H1 (cell line): ENCODE data around the gene NKX2-4. TPM values are rescaled to one million over a fixed set of nuclear protein-coding genes. Genes with fewer than 3 reads are reported as not detected.

Experiments used
- CTCF ChIA-PET: fragments of 300-600 bp; sonication (Branson Sonifier 250); formaldehyde crosslinking; loops from one replicate; lab custom pipeline; 2021; ENCODE audit not compliant: partially characterized antibody; lab: Charles Lee
- POLR2A ChIA-PET: fragments of 300-600 bp; sonication (Branson Sonifier 250); formaldehyde crosslinking; loops from one replicate; lab custom pipeline; 2021; ENCODE audit warnings: inconsistent platforms; ENCODE audit not compliant: partially characterized antibody; lab: Charles Lee
- DNase-seq, 2 experiments: peaks; one replicate each; pipeline versions ENCODE4 v3.0.0 to v3.0.0-alpha.2; 2010 to 2022; ENCODE audit warnings: low spot score in 2 of 2, low read depth in 1 of 2, mixed read lengths in 1 of 2
- FAIRE-seq: peaks from 2 replicates; lab custom pipeline; 2011; peaks lifted over from hg19 to GRCh38; lab: Jason Lieb, UNC
- H2AFZ ChIP-seq: 2 replicates; pipeline ENCODE4 v1.8.1; 2012; ENCODE audit warnings: low read length, inconsistent platforms
- H2AK5ac ChIP-seq: 2 replicates; pipeline ENCODE4 v1.6.1; 2013; ENCODE audit warnings: low read depth, low read length
- H2BK120ac ChIP-seq: replicated peaks from 2 replicates; pipeline ENCODE3; 2013; ENCODE audit warnings: low read depth, low read length, inconsistent platforms
- H2BK12ac ChIP-seq: 2 replicates; pipeline ENCODE4 v1.6.1; 2013; ENCODE audit warnings: low read depth, low read length
- H2BK15ac ChIP-seq: 2 replicates; pipeline ENCODE4 v1.6.1; 2013; ENCODE audit warnings: low read length
- H2BK20ac ChIP-seq: 2 replicates; pipeline ENCODE4 v1.6.1; 2013; ENCODE audit warnings: low read length
- H2BK5ac ChIP-seq: 2 replicates; pipeline ENCODE4 v1.6.1; 2013; ENCODE audit warnings: low read depth, low read length
- H3K14ac ChIP-seq: 2 replicates; pipeline ENCODE4 v1.6.1; 2013; ENCODE audit warnings: inconsistent platforms; ENCODE audit not compliant: insufficient read length
- H3K18ac ChIP-seq: 2 replicates; pipeline ENCODE4 v1.6.1; 2013; ENCODE audit warnings: low read length; ENCODE audit errors: extremely low read depth
- H3K23ac ChIP-seq: 2 replicates; pipeline ENCODE4 v1.6.1; 2013; ENCODE audit warnings: inconsistent platforms; ENCODE audit not compliant: insufficient read length
- H3K23me2 ChIP-seq: 2 replicates; pipeline ENCODE4 v1.6.1; 2013; ENCODE audit warnings: low read depth, low read length
- H3K27ac ChIP-seq: 2 replicates; pipeline ENCODE4 v1.6.1; 2011; ENCODE audit warnings: low read depth, low read length, inconsistent platforms
- H3K27me3 ChIP-seq, 4 experiments: replicated peaks in 1 of 4; 1 replicate in 1 of 4; 2 replicates in 3 of 4; pipeline versions ENCODE4 v1.6.1 to v1.8.1; 2011 to 2013; ENCODE audit warnings: low read length in 3 of 4, mild to moderate bottlenecking in 3 of 4, inconsistent platforms in 2 of 4, mixed read lengths in 2 of 4, moderate library complexity in 1 of 4; ENCODE audit not compliant: control insufficient read depth in 3 of 4, insufficient read depth in 3 of 4; ENCODE audit errors: extremely low read depth in 1 of 4
- H3K36me3 ChIP-seq, 4 experiments: 2 replicates each; pipeline versions ENCODE4 v1.6.1 to v1.8.1; 2011 to 2013; ENCODE audit warnings: mild to moderate bottlenecking in 4 of 4, low read length in 3 of 4, moderate library complexity in 2 of 4, control low read depth in 1 of 4, inconsistent platforms in 1 of 4; ENCODE audit not compliant: insufficient read depth in 4 of 4, control insufficient read depth in 2 of 4
- H3K4ac ChIP-seq: replicated peaks from 2 replicates; pipeline ENCODE3; 2013; ENCODE audit warnings: low read length, low read depth, mixed read lengths, inconsistent platforms; ENCODE audit not compliant: insufficient read length
- H3K4me1 ChIP-seq, 4 experiments: replicated peaks in 1 of 4; 1 replicate in 1 of 4; 2 replicates in 3 of 4; pipeline versions ENCODE4 v1.6.1 to v1.8.1; 2011 to 2013; ENCODE audit warnings: low read length in 3 of 4, inconsistent platforms in 2 of 4, mixed read lengths in 1 of 4; ENCODE audit not compliant: insufficient read depth in 4 of 4, control insufficient read depth in 3 of 4
- H3K4me2 ChIP-seq, 2 experiments: 2 replicates each; pipeline versions ENCODE4 v1.6.1 to v1.8.1; 2011 to 2013; ENCODE audit warnings: low read depth in 2 of 2, low read length in 2 of 2, control low read depth in 1 of 2, inconsistent platforms in 1 of 2, mild to moderate bottlenecking in 1 of 2; ENCODE audit not compliant: insufficient read depth in 1 of 2
- H3K4me3 ChIP-seq, 4 experiments: fragments of 200-600, 300-600 bp in 1 of 4; sonication (generic), shearing (Covaris generic), sonication (Bioruptor Twin) in 1 of 4; 2 replicates each; pipeline versions ENCODE4 v1.5.1 to v1.8.1; 2011 to 2016; ENCODE audit warnings: low read length in 4 of 4, low read depth in 3 of 4, control low read depth in 2 of 4, inconsistent platforms in 2 of 4, mild to moderate bottlenecking in 2 of 4, mixed read lengths in 1 of 4, moderate library complexity in 1 of 4; ENCODE audit not compliant: insufficient read depth in 2 of 4; ENCODE audit errors: extremely low read depth in 1 of 4
- H3K56ac ChIP-seq: replicated peaks from 2 replicates; pipeline ENCODE3; 2013; ENCODE audit warnings: low read depth, mild to moderate bottlenecking, mixed read lengths, low read length, inconsistent platforms; ENCODE audit not compliant: insufficient read length
- H3K79me1 ChIP-seq: 2 replicates; pipeline ENCODE4 v1.6.1; 2013; ENCODE audit warnings: low read depth, low read length, control low read depth
- H3K79me2 ChIP-seq, 2 experiments: 2 replicates each; pipeline versions ENCODE4 v1.6.1 to v1.8.1; 2012 to 2013; ENCODE audit warnings: low read length in 2 of 2, mild to moderate bottlenecking in 2 of 2, inconsistent platforms in 1 of 2; ENCODE audit not compliant: insufficient read depth in 2 of 2, control insufficient read depth in 1 of 2
- H3K9ac ChIP-seq, 4 experiments: replicated peaks in 1 of 4; 1 replicate in 1 of 4; 2 replicates in 3 of 4; pipeline versions ENCODE4 v1.6.1 to v1.8.1; 2011 to 2013; ENCODE audit warnings: low read depth in 3 of 4, low read length in 3 of 4, control low read depth in 2 of 4, mild to moderate bottlenecking in 2 of 4, moderate library complexity in 2 of 4, inconsistent platforms in 1 of 4; ENCODE audit errors: extremely low read depth in 1 of 4
- H3K9me3 ChIP-seq, 2 experiments: 2 replicates each; pipeline versions ENCODE4 v1.6.1 to v1.8.1; 2012 to 2013; ENCODE audit warnings: mild to moderate bottlenecking in 2 of 2, moderate library complexity in 2 of 2, control low read depth in 1 of 2, inconsistent platforms in 1 of 2, low read depth in 1 of 2, low read length in 1 of 2, mixed read lengths in 1 of 2; ENCODE audit not compliant: insufficient read depth in 2 of 2
- H4K20me1 ChIP-seq, 2 experiments: replicated peaks in 1 of 2; 2 replicates each; pipeline versions ENCODE3 to v1.8.1; 2011 to 2013; ENCODE audit warnings: inconsistent platforms in 2 of 2, low read length in 2 of 2, mild to moderate bottlenecking in 1 of 2; ENCODE audit not compliant: insufficient read depth in 2 of 2, control insufficient read depth in 1 of 2
- H4K5ac ChIP-seq: 2 replicates; pipeline ENCODE4 v1.6.1; 2013; ENCODE audit warnings: low read length, low read depth, mixed read lengths, inconsistent platforms; ENCODE audit not compliant: insufficient read length
- H4K8ac ChIP-seq: 2 replicates; pipeline ENCODE4 v1.8.0; 2013; ENCODE audit warnings: mild to moderate bottlenecking, moderate library complexity, low read length, inconsistent platforms; ENCODE audit not compliant: insufficient read depth; ENCODE audit errors: extremely low read depth
- H4K91ac ChIP-seq: replicated peaks from 2 replicates; pipeline ENCODE3; 2013; ENCODE audit warnings: low read length, mixed read lengths, inconsistent platforms; ENCODE audit not compliant: insufficient read length
- SIX5 ChIP-seq: IDR thresholded peaks from 2 replicates; pipeline ENCODE4 v1.6.1; 2011; ENCODE audit warnings: mild to moderate bottlenecking, low read depth, low read length
- polyA plus RNA-seq, 7 experiments: library from polyadenylated mRNA; depleted of rRNA in 3 of 7; stranded (reverse) in 5 of 7; unstranded in 2 of 7; fragments of >200 nt in 5 of 7; fragments of 200-250 nt in 2 of 7; gene quantifications; 1 replicate in 5 of 7; 2 replicates in 1 of 7; 4 replicates in 1 of 7; pipeline versions ENCODE4 v1.2.1 to v1.2.3, GENCODE V29; 2011 to 2013; ENCODE audit warnings: missing spikeins in 2 of 7, mixed read lengths in 2 of 7
- total RNA-seq: library from RNA; stranded (reverse); fragmentation: NEBNext Ultra II Directional; extraction: Animal tissue kit (Norgen Biotek cat#: 25700); gene quantifications from 2 replicates; pipeline ENCODE4 v1.2.1, GENCODE V29; 2021

NKX2-4 gene
- total and polyA plus RNA-seq, 2 of the 8 experiments (the other 6 are each of a cell fraction or from before 2014, with no cell fraction given): 0.12 to 0.37 TPM

GRCh38 chr20:21387528-21387927 lies 9.8 kb downstream of the NKX2-4 start:
- Histone ChIP-seq H3K23ac (no peak overlapping the region), H3K23me2 (peaks cover 3% of the 10 kb centered on the region; the same call in 1 of the 2 replicates), H3K56ac (no peak overlapping the region), H3K36me3 (peaks cover 3 to 36% (median 14%) of the 10 kb centered on the region in 4 experiments; a peak in 7 of 8 replicates), H4K5ac (no peak overlapping the region), H3K27me3 (peaks cover 5 to 17% (median 9%) of the 10 kb centered on the region in 4 experiments), H3K9me3 (no peaks in the 10 kb centered on the region), H2BK15ac (no peak overlapping the region), H3K27ac (no peak overlapping the region), H2AK5ac (no peak overlapping the region), H4K20me1 (peaks cover 0 to 7% of the 10 kb centered on the region in 2 experiments), H3K18ac (no peak overlapping the region), H3K4me3 (no peak overlapping the region), H2BK5ac (no peak overlapping the region), H3K4ac (no peak overlapping the region), H2BK20ac (no peak overlapping the region), H4K8ac (no peak overlapping the region), H3K4me2 (no peak overlapping the region), H2AFZ (no peak overlapping the region), H3K79me2 (no peaks in the 10 kb centered on the region), H3K9ac (no peak overlapping the region), H2BK120ac (no peak overlapping the region), H4K91ac (no peak overlapping the region), H3K4me1 (no peaks in the 10 kb centered on the region), H3K14ac (no peak overlapping the region), H3K79me1 (no peaks in the 10 kb centered on the region), H2BK12ac (no peak overlapping the region)
- FAIRE-seq (no peak), DNase-seq (no peak)
- ChIA-PET CTCF (interaction anchor here (1.0 kb wide), 1 partner anchor 118 kb away, joined by 6 read pairs; no protein-coding TSS in a partner anchor), POLR2A (interaction anchor here (0.6 kb wide), 1 partner anchor 75 kb away, joined by 3 read pairs; no protein-coding TSS in a partner anchor)
- TF ChIP-seq SIX5: no peak
